ENCODE data around the gene IPCEF1.

IPCEF1 gene

DNA sequence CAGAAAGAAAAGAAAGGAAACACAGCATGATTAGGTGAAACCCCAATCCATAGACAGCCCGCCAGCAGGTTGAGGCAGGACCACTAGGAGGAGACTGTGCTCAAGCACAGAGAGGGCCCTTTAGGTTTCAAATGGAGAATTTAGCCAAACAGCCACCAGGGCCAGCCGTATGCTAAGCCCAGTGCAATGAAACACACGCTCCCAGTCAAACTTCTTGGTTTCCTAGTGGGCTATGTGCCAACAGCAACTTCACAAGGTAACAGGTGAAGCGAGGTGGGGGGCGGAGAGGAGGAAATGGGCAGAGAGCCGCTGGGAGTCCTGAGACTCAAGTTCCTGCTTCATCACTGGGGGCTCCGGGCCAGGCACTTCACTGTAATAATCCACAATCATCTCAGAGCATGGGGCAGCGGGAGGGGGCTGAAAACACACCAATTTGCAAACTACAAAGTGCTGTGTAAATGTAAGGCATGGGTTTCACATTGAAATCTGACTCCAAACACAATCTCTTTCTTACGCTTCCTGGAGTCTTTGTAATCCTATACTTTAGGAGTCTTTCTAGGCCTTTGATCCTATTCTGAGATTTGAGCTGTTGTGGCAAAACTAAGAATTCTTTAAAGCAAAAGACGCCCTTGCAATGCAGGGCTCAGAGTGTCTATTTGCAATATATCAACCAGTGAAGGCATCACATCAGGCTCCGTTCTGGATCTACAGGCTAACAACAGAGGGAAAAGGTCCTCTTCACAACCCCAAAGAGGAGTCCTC is 200.3 kb downstream of the IPCEF1 start:
- peak; percentile 25 for DNase-seq

DNA sequence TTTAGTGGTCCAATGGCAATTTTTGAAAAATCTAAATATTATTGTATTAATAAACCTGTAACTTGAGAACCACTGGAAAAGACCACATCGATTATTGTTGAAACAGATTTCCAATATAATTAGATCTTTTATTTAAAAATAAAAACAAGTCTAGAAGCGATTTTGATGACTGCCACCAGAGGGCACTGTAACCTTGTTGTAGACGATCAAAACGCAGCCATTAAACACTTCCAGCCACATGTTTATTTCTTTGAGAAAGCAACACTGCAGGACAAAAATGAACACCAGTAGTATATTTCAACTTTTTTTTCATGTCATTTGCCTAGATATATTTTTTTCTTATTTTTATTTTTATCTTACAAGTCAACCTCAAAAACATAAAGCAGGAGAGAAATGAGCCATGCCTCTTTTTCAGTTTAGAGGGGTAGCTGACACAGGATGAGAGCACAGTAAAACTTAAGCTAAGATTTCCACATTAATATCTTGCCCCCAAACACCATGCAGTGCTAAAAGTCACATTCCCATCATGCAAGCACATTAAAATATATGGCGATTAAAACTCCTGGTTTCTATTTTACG is 202.1 kb downstream of the IPCEF1 start:
- DNase-seq, result peak; percentile 44

DNA sequence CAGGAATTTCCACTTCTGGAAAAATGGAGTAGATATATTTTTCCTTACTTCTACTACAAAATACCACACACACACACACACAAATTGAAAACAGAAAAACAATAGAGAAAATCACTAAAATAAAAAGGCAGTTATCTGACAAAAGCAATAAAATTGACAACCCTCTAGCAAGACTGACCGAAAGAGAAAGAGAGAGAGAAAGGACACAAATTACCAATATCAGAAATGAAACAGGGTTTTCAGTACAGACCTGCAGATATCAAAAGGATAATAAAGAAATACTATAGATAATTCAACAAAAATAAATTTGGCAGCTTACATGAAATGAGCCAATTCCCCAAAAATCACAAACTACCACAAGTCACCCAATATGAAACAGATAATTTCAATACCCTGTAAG is 212.8 kb downstream of the IPCEF1 start:
- no peak for DNase-seq

DNA sequence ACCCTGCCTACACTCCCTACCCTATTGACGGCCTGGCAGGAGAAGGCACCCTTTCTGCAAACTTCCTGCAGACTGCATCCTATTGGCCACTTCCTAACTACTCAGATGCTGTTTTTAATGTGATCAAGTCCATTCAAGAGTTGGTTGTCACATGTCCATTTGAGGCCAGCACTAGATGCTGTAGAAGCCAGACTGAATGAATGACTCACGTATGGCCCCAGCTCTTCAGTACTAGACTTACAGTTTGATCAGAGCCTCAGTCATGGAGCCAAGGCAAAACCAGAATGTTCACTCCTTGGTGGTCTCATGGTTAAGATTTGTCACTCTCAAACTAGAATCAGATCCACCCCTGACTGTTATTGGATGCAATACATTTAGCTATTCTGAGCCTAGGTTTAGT is 215.9 kb downstream of the IPCEF1 start:
- no peak for DNase-seq

DNA sequence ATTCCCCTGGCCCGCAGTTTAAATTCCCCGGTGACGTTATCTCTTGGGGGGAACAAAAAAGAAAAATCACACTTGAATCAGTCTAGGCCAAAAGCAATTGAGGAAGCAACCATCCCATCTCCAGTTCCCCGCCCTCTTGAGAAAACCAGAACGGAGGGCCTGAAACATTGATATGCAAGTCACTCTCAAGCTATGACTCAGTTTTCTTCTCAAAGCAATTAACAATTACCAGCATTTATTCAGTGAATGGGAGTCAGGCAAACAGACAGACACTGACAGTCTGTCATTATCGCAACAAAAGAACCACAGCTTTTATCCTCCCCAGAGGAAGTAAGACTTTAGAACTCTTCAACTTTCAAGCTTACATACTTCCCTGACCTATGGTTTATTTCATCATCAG is 216.7 kb downstream of the IPCEF1 start:
- no peak for DNase-seq

DNA sequence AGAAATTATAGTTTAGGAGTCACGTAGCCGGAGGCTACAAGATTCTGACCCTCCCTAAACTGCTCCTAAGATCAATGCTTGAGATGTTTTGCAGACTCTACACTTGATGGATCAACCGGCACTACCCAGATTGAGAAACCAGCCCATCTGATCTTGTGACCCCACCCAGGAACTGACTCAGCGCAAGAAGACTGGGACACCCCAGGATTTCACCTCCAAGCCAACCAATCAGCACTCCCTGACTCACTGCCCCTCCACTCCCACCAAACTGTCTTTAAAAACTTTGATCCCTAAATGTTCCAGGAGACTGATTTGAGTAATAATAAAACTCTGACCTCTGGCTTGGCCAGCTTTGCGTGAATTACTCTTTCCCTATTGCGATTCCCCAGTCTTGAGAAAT is 217.8 kb downstream of the IPCEF1 start:
- no peak for DNase-seq

DNA sequence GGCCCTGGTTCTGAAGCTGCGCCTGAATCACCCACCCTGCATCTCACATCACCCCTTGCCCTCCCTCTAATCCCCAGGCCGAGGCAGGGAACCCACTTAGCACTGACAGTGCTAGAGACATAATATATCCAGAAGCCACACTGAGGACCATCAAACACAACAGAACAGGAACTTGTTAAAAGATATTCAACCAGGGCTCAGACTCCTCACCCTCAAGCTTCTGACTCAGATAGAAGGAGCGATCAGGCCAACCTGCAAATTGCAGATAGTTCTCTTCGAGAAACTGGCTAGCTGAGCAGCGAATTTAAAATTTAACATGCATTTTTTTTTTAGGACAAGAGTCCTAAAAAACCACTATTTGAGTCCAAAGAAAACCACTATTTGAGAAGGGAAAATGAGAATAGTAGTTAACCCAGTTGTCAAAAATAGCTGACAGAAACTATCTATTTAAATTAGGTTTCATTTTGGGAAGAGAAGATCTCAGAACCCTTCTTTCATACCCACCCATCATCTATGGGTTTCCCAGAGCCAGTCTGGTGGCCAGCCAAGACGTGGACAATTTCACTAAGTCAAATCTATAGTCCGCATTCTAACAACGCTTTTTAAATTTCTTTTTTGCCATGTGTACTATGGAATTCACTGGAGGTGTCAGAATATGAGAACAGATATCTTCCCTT is 222.0 kb downstream of the IPCEF1 start:
- DNase-seq, result no peak

DNA sequence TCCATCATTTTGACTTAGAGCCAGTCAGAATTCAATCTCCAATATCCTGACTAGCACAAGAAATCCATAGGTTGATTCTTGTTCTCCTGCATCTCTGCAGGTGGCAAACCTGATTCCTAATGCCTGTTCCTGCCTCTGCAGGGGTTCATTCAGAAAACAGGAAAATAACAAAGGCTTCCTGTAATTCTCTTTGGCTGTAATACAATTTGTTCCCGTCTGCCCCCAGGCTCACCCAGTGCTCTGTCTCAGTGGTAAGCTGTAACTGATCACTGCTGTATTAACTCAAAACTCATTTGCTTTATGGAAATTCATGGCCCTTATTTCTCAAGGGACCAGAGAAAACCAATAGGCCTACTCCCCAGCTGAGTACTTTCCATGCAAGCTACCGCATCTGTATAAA is 228.9 kb downstream of the IPCEF1 start:
- DNase-seq, result no peak

DNA sequence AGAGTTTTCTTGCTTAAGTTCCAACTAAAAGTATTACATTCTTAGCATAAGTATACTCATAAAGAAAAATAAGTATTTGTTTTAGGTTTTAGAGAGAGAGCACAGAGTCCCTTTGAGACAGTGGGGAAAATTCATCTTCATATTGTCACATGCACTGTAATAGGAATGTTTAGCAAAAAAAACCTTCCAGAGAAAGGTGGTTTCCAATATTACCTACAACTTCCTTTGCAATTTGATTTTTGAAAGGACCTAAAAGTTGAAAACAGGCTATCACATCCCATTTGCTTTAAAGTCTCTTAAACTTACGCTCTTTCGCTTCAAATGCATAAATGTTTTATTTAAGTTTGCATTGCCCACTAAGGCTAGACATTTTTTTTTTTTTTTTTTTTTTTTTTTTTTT is 231.2 kb downstream of the IPCEF1 start:
- no peak for DNase-seq

DNA sequence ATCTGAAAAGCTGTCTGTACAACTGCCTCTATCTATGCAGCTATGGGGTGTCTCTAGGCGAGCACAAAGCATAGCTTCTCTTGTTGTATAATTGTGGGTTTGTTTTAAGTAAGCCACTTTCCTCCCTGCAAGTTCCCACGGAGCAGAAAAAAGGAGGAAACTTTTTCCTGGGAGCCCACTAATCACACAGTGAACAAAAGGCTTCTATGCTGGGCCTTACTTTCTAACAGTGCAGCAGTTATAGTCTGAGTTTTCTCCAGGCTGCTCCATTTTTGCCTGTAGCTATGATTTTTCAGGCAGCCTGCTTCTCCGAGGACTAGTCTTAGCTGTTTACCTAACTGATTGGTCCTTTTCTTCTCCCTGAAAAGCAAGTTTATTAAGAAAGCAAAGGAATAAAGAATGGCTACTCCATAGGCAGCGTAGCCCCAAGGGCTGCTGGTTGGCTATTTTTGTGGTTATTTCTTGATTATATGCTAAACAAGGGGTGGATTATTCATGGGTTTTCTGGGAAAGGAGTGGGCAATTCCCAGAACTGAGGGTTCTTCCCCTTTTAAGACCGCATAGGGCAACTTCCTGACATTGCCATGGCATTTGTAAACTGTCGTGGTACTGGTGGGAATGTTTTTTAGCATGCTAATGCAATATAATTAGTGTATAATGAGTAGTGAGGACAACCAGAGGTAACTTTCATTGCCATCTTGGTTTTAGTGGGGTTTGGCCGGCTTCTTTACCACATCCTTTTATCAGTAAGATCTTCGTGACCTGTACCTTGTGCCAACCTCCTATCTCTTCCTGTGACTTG is 233.2 kb downstream of the IPCEF1 start:
- DNase-seq, result no peak

DNA sequence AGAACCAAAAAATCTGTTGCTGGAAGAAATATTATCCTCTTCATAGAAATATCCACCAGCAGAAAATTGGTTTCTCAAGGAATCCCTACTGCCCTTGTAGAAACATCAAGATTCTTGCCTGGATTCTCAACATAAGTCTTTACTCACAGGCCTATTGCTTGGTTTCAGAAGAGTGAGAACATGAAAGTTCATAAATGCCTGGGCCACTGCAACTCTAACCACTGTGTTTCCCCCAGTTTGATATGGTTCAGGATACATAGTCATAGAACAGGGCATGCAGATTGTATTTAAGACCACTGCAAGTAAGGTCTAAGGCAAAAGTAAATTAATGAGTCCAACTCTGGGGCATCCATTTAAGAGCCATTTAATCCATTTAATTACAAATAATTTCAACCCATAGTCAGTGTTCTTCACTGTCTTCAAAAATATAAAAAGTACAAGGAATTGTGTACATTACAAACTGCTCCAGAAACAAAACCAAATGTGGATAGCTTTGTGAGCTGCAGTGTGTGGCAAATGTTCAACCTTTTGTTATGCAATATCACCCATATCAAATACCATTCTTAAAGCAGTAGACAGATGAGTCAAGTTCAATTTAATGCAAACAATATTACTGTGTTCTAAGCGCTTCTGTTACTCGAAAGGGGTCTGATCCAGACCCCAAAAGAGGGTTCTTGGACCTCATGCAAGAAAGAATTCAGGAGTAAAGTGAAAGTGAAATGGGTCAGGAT is 234.2 kb downstream of the IPCEF1 start:
- DNase-seq, result no peak

DNA sequence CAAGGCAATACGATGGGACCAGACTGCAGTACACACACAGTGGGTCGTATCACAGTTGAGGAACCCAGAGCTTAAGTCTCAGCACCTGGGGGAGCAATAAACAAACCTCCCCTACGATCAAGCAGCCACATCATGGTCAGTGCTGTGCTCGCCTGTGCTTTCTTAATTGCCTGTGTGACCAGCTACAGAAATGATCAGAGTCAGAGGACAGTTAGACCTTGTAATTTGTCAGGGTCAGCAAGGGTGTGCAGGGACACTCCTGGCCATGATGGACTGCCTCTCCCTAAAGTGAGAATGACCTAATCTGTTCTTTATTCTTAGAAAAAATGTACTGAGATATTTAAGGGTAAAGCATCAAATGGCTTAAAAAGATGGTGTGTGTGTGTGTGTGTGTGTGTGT is 239.1 kb downstream of the IPCEF1 start:
- DNase-seq, result no peak

DNA sequence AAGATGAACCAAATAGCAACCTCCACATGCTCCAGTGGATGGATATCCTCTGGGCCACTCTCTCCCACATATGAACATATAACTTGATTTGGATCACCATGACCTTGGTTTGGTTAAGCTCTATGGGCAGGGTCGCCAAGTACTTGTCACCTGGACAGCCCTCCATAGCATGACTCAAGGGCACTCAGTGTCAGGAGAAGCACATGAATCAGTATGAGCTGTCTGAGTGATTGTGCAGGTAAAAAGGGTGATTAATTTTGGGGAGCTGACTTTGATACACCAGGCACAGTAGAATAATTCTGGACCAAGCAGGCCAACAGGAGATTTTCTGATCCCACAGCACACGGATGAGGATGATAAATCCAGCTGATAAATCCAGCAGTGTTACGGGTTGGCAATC is 243.2 kb downstream of the IPCEF1 start:
- DNase-seq, result no peak

DNA sequence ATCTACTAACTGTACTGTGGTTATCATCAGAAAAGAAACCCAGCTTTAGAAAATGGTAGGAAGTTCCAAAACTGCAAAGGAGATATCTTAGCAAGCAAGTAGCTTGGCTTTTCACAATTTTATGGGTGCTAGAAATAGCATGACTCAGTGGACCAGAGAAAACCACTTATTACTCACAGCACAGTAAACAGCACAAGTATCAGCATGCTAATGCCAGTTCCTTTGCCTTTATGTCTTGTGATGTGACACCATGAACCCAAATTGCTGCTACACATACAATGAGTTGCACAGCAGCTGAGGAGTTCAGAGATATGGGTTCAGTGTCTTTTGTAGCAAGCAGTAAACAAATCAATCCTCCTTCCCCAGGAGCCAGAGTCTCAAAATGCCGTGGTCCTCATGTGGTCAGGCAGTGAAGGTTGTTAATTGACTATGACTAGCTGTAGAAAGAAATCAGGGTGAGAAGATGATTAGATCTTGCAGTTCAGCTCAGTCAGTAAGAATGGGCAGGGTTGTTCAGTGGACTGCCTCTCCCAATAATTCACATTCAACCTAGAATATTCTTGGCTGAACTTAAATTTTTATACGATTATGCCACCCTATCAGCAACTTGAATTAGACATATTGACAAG is 244.3 kb downstream of the IPCEF1 start:
- no peak for DNase-seq

DNA sequence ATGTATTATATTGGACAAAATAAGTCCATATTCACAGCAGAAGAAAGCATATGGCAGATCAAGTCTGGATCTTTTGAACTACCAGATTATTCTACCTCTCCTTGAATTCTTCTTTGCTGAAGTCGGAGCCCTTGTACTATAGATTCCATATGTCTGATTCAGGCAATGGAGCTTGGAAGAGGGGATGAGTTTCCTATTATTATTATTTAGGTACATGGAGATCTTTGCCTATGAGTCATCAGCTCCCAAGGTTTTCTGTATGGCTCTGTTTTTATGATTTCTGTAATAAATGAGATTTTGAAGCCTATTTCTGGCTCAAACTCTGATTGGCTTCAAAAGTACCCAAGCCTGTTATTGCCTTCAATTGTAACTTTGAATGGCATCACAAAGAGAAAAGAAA is 245.6 kb downstream of the IPCEF1 start:
- DNase-seq, result no peak

DNA sequence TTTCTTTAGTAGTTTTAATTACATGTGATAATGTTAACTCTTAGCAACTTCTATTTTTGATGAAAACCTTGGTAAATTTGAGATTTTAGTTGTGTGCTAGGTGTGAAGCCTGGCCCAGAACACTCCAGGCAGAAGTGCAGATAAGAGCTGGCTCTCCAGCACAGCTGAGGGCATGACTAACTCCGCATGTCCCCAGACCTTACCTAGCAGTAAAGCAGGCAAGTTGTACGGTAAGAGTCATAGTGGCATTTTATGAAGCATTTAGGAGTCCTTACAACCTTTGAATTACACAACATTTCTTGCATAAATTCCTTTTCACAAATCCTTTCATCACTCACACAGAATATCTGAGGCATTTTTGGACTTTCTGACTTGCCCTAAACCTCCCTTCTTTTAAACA is 250.4 kb downstream of the IPCEF1 start:
- no peak for DNase-seq

All from amniotic stem cell (primary cell).